ENCODE data around the gene TRIOBP.

TRIOBP gene

DNA sequence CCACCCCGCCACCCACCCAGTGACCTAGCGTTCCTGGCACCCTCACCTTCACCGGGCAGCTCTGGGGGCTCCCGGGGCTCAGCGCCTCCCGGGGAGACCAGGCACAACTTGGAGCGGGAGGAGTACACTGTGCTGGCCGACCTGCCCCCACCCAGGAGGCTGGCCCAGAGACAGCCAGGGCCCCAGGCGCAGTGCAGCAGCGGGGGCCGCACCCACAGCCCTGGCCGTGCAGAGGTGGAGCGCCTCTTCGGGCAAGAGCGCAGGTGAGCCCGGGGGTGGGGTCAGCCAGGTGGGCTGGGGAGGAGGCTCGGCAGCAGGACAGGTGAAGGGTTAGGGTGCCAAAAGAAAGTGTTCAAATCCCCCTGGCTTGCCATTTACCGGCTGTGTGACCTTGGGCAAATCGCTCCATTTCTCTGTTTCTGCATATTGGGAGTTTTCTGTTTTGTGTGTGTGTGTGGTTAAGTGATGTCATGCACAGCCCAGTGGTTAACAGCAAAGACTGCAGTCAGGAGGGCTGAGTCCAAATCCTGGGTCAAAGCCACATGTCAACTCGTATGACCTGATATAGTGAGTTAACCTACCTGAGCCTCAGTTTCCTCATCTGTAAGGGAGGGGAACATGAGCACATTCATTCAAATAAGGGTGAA, 29.5 kb downstream of the TRIOBP start:
- TF ChIP-seq, protein P1, sequence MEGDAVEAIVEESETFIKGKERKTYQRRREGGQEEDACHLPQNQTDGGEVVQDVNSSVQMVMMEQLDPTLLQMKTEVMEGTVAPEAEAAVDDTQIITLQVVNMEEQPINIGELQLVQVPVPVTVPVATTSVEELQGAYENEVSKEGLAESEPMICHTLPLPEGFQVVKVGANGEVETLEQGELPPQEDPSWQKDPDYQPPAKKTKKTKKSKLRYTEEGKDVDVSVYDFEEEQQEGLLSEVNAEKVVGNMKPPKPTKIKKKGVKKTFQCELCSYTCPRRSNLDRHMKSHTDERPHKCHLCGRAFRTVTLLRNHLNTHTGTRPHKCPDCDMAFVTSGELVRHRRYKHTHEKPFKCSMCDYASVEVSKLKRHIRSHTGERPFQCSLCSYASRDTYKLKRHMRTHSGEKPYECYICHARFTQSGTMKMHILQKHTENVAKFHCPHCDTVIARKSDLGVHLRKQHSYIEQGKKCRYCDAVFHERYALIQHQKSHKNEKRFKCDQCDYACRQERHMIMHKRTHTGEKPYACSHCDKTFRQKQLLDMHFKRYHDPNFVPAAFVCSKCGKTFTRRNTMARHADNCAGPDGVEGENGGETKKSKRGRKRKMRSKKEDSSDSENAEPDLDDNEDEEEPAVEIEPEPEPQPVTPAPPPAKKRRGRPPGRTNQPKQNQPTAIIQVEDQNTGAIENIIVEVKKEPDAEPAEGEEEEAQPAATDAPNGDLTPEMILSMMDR (IDR thresholded peaks at IDR 0.05; ENCODE audit: low read depth, low read length), result no peak
- H3K4me3 ChIP-seq (ENCODE audit: low read depth, low read length), result no peak overlapping the region

DNA sequence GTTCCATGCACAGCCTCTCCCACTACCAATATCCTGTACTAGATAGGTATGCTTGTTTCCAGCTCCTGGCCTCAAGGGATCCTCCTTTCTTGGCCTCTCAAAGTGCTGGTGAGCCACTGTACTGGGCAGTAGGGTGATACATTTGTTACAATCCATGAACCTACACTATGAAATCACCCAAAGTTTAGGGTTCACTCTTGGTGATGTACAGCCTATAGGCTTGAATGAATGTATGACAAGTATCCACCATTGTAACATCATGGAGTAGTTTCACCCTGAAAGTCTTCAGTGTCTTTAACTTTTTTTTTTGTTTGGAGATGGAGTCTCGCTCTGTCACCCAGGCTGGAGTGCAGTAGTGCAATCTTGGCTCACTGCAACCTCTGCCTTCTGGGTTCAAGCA, 31.8 kb downstream of the TRIOBP start:
- TF ChIP-seq, protein P1 (IDR thresholded peaks at IDR 0.05; ENCODE audit: low read depth, low read length), result no peak
- no peak overlapping the region for H3K4me3 ChIP-seq (ENCODE audit: low read depth, low read length)

DNA sequence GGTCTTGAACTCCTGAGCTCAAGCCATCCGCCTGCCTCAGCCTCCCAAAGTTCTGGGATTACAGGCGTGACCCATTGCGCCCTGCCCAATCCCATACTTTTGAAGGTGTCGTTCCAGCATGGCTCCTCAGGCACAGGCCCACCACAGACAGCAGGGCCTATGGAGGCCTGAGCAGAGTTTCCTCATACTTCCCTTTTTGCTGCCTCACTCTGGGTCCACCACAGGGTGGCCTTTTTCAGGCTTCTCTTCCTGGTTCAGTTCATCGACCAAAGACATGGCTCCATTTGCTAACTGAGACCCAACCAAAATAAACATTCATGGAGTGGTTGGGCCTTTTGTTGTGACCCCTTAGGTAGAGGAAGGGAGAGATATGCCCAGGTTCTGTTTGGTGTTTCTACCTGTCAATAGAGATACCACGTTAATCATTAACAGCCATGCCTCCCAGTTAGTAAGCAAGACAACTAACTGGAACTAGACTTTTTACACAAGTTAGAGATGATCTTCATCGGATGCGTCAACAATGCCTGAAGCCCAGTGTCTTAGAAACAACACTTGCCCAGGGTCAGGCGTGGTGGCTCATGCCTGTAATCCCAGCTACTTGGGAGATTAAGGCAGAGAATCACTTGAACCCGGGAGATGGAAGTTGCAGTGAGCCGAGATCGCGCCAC, 35.1 kb downstream of the TRIOBP start:
- TF ChIP-seq, protein P1 (IDR thresholded peaks at IDR 0.05; ENCODE audit: low read depth, low read length), result no peak
- H3K4me3 ChIP-seq (ENCODE audit: low read depth, low read length), result no peak overlapping the region

DNA sequence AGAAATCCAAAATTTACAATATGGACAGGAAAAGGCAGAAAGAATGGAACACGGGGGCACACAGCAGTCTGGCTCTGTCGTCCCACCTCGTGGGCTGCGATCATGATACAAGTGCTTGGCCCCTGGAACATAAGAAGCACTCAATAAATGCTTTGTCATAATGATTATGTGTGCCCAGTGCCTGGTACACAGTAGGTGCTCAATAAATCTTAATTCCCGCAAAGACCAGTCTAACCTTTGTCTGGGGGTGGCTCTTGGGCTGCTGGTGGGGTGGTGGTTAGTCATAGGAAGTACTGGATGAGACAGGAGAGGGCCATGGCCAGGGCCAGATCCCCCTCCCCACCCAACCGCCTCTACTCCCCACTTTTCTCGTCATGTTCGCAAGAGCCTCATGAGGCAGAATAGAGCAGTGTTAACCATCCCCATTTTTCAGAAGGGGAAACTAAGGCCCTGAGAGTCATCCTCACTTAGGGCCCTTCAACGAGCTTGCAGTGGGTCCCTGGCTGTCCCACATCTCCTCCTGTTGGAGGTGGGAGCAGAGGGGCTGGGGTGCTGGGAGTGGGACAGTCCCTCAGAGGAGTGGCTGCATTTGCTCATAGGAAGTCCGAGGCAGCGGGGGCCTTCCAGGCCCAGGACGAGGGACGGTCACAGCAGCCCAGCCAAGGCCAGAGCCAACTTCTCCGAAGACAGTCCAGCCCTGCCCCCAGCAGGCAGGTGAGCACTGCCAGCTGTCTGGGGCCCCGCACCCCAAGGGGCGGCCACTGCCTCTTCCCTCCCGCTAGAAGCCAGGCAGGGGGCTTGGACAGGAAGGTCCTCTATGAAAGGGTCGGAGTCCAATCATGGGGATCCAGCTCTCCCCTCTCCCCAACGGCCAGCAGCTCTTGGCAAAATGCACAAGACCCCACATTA, 36.1 kb downstream of the TRIOBP start:
- H3K4me3 ChIP-seq (ENCODE audit: low read depth, low read length), result no peak overlapping the region
- TF ChIP-seq, protein P1 (IDR thresholded peaks at IDR 0.05; ENCODE audit: low read depth, low read length), result no peak

DNA sequence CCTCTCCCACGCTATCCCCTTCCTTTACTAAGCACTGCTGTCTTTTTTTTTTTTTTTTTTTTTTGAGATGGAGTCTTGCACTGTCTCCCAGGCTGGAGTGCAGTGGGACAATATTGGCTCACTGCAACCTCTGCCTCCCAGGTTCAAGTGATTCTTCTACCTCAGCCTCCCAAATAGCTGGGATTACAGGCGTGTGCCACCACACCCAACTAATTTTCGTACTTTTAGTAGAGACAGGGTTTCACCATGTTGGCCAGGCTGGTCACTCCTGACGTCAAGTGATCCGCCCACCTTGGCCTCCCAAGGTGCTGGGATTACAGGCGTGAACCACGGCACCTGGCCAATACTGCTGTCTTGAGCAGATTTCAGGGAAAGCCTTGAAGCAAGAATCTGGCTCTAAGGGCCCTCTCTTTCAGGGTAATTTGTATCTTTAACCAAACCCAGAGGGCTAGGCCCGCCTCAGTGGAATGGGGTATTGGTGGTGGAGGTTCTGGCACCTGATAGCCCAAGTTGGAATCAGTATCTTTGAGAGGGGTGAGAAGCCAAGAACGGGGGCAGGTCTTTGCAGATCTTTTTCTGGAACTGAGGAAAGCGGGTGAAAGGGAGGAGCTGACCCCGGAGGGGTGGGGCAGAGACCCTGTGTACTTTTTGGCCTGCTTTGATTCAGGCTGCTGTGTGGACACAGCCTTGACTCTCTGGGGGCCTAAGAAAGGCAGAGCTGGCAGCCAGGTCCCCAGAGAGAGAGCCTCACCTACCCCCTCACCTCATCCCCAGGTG, 37.0 kb downstream of the TRIOBP start:
- no peak overlapping the region for H3K4me3 ChIP-seq (ENCODE audit: low read depth, low read length)
- TF ChIP-seq, protein P1 (IDR thresholded peaks at IDR 0.05; ENCODE audit: low read depth, low read length), result no peak

DNA sequence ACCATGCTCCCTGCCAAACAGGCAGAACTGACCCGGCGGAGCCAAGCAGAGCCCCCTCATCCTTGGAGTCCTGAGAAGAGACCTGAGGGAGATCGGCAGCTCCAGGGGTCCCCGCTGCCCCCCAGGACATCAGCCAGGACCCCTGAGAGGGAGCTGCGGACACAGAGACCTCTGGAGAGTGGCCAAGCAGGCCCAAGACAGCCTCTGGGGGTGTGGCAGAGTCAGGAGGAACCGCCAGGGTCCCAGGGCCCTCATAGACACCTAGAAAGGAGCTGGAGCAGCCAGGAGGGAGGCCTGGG, 37.5 kb downstream of the TRIOBP start:
- no peak overlapping the region for H3K4me3 ChIP-seq (ENCODE audit: low read depth, low read length)
- TF ChIP-seq, protein P1 (IDR thresholded peaks at IDR 0.05; ENCODE audit: low read depth, low read length), result no peak
